ENCODE data around the gene ITGA2.

DNA sequence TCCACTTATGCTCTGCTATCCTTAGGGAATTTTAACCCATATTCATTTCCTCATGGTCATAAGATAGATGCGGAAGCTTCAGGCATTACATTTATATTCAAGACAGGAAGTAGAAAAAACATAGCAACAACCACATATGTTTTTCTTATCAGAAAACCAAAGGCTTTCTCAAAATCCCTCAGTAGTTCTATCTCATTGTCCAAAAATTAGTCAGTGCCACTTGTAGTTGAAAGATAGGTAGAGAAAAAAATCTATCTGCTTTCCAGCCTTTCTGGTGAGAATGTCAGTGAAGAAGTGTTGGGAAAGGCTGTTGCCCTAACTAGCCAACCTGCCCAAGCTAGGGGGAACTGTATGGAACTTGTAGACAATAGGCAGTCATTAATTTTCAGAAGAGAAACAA lies 143.9 kb downstream of the ITGA2 start:
- TF ChIP-seq, protein P1, sequence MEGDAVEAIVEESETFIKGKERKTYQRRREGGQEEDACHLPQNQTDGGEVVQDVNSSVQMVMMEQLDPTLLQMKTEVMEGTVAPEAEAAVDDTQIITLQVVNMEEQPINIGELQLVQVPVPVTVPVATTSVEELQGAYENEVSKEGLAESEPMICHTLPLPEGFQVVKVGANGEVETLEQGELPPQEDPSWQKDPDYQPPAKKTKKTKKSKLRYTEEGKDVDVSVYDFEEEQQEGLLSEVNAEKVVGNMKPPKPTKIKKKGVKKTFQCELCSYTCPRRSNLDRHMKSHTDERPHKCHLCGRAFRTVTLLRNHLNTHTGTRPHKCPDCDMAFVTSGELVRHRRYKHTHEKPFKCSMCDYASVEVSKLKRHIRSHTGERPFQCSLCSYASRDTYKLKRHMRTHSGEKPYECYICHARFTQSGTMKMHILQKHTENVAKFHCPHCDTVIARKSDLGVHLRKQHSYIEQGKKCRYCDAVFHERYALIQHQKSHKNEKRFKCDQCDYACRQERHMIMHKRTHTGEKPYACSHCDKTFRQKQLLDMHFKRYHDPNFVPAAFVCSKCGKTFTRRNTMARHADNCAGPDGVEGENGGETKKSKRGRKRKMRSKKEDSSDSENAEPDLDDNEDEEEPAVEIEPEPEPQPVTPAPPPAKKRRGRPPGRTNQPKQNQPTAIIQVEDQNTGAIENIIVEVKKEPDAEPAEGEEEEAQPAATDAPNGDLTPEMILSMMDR (conservative IDR thresholded peaks at IDR 0.05), result no peak
- no peak for TF ChIP-seq ZFX (IDR thresholded peaks at IDR 0.05)

Data from C4-2B (cell line).